CD4-positive, alpha-beta T cell treated with Interleukin-1 beta for 1 hour (primary cell): ENCODE results near the gene CLMN.
"Not testable (repeated sequence)": the region's sequence is repeated elsewhere in the genome, so short reads cannot be mapped to it uniquely, and the experiment has no call there.

Source experiments
- DNase-seq, 2 donors: peaks; one replicate each; pipeline ENCODE4 v3.0.0-alpha.2; 2020 to 2022

CLMN gene

DNA sequence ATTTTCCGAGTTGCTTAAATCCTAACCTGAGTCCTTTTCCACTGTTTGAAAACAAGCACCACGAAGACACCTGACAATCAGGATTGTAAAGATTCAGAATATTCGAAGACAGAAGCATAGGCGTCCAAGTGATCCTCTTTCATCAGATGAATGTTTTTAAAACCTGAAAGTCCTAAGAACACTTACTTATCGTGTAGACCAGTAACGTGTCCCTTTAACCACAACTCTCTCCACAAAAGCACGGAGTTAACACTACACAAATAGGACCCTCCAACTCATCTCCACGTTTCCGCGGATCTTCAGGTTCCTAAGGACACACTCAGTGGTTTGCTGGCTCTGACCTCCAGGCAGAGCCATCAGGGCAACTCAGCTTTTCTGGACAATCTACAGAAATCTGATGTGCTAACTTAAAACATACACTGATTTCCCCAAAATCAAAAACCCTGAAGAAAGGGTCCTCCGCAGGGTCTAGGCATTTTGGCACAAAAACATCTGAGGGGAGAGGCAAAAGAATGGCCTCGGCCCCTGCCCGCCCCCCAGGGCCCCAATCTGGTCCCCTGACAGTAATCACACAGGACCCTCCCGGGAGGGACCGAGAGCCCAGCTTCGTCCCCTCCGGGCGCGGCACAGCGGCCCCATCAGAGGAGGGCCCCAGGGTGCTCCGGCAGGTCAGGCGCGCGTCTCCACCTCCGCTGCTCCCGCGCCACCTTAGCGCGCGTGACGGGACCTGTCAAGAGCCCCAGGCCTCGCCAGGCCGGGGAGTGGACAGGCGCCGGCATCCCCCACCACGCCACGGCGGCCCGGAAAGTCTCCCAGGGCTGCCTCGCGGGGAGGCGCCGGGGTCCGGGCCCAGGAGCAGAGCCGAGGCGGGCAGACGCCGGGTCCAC, 163.3 kb downstream of the CLMN start:
- peak in 1 of 2 donors; percentile 25 for DNase-seq

DNA sequence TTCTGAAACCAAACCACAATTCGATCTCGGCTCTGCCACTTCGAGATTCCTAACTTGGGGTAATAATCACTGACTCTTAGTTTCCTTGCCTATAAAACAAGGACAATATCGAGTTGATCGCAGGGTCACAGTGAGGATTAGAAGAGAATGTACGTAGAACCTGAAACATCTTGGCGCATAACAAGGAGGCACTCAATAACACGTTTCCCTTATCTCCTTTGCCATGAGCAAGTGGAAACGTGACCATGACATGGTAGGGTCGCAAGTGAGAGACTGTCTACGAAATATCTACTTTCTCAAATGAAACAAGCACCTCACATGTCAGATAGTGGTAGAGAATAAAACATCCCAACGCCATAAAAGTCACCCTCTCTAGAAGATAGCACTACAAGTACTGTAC, 164.7 kb downstream of the CLMN start:
- no peak for DNase-seq

DNA sequence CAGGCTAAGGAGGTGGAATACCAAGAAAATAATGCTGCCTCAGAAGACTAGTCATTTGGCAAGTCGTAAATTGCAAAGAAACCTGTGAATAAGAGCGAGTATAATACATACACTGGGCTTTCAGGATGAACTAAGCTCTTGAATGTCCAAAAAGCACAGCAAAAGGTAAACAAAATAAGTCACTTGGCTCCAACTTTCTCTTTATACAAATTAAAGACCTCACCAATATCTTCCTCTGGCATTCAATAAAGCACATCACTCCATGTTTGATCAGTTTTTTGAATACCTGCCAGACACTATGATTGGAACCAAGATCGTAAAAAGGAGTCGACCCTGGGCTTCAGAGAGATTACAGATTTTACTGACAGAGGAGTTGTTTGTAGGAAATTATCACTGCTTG, 165.8 kb downstream of the CLMN start:
- DNase-seq = no peak

DNA sequence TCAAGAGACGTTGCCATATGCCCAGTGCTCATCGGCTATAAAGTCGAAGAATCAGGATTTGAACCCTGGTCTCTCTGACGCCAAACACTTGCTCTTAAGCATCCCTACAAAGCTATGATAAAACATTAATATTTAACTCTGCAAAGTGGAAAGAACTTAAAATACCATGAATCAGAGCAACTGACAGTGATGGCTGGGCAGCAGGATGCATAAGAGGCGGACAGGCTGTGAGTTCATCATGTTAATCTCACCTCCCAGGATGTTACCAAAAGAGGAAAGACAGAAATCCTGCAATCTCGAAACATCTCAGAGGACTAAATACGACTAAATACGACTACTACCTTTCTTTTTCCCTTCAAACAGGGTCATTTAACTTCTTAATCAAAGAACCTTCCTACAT, 168.1 kb downstream of the CLMN start:
- no peak for DNase-seq

DNA sequence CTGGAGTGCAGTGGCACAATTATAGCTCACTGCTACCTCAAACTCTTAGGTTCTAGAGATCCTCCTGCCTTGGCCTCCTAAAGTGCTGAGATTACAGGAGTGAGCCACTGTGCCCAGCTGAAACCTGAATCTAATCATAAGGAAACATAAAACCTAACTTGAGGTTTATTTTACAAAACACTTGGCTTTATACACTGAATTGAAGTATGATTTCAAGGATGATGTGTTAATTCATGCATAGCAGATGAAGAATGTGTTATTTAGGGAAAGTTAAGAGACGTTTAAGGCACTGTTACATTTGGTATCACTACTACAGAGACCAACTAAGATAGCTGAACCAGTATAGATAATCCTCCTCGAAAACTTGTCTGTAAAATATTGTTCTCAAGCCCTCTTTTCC, 168.8 kb downstream of the CLMN start:
- DNase-seq = no peak

DNA sequence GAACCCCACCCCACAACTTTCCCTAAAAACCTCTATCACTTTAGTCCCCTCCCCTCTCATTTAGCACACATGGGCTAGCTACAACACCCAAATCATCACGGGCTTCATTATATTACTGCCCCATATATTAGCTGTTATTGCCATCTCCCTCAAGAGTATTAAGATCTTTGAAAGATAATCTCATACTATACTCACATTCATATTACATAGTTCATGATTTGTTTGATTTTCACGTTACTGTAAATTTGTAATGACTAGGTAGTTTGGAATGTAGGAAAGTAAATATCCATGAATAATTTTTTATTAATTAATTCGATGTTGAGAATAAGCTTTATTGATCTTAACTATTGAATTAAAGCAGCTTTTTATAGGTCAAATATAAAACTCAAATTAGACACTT, 170.3 kb downstream of the CLMN start:
- DNase-seq = no peak

DNA sequence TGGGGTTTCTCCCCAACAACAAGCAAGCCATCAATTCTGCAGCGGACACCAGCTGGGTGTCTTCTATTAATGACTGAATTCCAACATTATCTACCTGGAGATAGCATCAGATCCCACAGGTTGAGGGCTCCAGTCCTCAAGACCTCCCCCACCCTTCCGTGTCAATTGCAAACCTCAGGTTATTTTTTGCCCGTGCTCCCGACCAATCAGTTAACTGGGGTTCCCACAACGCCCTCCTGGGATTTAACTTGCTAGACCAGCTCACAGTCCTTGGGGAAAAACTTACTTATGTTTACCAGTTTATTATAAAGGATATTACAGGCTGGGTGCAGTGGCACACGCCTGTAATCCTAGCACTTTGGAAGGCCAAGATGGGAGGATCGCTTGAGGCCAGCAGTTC, 172.1 kb downstream of the CLMN start:
- no peak for DNase-seq

DNA sequence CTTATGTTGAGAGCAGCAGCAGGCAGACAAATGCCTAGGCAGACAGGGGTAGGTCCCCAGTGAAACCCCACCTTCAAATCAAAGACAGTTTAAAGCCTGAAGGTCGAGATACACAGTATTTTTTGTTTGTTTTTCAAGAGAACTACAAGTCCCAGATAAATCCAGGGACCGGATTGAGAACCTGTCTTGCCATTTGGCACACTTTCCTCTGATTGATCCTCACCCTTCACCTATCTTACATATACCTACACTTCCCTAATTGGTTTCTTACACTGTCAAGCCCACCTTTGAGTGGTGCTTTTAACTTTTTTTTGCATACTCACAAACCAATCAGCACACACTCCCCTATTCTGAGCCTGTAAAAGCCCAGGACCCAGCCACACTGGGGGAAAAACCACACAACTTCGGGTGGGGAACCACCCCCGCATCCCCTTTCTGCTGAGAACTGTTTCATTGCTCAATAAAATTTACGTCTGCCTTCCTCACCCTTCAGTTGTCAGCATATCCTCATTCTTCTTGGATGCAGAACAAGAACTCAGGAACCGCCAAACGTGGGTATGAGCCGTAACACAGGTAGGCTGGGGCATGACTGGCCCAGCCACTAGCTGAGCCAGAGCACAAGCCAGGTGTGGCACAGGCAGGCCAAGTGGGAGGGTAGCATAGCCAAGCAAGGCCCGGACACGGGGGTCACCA, 173.5 kb downstream of the CLMN start:
- peak in 1 of 2 donors; percentile 6 for DNase-seq

DNA sequence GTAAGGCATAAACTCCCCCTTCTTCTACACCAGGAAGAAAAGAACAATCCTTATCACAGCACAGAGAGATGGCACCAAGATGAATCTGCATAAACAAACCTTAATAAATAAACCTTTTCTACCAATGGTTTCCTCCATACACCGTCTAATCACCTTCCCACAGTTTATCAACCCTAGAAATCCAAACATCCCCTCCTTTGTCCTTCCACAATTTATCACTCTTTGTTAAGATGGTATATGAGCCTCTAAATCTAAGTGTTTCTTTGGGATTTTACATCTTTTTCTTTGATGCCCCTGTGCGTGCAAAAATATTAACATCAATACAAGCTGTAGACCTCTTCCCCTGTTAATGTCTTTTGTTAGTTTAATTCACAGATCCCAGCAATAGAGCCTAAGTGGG, 174.9 kb downstream of the CLMN start:
- no peak for DNase-seq

DNA sequence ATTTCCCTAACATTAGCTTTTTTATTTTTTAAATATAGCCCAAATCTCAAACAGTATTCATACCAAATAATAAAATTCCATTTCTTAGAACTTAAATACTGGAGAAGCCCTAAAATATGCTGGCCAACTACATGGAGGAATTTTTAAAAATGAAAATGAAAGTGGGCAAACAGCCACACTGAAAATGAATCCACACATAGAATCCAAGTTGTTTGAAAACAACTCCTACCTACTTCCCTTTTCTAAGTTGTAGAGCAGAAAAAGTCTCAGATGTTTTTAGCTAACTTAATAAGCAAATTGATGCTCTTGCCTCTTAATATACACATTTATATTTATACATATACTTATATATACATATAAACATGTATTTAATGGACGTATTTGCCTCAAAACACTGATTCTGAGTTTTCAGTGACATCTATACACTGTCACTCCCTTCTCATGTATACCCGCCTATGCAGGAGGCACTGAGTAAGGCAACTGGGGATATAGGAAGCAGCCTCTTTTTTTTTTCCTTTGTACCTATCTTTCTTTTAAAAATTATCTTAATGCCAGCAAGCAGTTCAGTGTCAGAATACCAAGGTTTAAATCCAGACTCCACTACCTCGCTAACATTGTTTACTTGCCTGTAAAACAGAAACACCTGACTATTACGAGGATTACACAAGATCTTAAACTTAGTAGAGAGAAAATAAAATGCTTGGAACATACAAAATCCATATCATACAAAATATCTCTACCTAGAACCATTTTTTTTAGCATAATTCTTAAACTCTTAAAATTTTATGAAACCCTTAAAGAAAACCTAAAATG, 175.7 kb downstream of the CLMN start:
- no peak for DNase-seq

DNA sequence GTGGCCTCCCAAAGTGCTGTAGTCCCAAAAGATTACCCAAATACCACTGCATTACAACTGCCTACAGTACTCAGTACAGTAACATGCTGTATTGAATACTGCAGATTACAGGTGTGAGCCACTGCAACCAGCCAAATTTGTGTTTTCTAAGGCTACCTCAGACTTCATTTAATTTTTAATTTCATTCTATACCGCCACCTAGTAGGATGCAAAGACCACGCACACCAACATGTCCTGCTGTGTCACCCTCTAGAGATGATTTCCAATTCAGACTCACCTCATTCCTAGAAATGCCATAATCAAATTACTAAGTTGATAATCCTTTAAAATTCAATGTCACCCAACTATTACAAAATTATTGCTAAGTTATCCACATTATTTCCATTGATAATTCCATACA, 177.5 kb downstream of the CLMN start:
- no peak for DNase-seq

DNA sequence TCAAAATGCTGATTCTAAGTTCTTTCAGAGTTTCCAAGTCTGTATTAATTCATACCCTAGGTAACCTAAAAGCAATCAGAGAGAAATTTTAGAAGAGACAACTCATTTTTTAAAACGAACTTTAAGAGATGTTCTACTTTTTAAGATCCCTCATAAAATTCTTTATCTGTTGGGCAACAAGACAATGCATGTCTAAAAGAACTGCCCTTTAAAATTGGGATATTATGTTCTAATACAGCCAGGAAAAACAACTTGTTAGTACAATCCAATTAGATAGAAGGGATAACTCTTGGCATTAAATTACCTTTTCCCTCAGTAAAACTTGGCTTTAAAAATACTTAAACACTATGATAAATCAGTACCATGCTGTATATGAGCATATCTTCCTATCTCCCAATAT, 178.0 kb downstream of the CLMN start:
- DNase-seq = no peak

DNA sequence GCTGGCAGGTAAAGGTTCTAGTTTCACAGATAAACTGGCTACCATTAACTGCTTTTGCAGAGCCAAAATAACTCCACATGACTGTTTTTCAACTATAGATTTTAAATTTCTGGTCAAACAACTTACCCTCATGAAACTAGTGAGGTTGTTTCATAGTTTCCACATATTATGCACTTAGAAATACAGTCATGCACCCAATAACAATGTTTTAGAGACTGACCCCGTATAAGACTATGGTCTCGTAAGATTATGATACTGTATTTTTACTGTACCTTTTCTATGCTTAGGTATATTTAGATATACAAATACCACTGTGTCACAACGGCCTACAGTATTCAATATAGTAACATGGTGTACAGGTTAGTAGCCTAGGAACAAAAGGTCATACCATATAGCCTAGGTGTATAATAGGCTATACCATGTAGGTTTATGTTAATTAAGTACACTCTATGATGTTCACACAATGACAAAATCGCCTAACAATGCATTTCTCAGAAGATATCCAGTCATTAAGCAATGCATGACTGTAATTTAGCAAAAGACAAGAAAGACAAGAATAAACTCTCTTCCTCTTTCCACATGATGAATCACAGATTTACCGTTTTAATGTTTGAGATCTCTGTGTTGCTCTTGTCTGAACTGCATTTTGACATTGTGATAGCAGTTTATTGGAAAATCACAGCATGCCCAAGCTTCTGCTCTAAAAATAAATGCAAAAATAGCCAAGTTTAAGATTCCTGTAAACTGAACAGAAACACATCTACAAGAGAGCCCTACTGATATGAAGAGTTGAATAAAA, 179.4 kb downstream of the CLMN start:
- no peak for DNase-seq

DNA sequence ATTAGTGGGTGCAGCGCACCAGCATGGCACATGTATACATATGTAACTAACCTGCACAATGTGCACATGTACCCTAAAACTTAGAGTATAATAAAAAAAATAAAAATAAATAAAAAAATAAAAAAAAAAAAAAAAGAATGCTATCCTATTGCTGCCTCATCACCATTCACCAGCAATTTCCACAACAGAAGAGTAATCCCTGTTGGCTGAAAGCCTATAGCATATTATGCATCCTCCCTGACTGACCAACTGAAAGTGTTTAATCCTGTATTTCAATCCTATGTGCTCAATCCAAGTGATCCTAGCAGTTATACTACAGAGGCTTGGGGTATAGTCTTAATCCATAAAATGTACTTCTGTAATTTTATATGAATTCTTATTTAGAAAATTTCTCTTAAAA, 180.8 kb downstream of the CLMN start:
- DNase-seq = no peak

DNA sequence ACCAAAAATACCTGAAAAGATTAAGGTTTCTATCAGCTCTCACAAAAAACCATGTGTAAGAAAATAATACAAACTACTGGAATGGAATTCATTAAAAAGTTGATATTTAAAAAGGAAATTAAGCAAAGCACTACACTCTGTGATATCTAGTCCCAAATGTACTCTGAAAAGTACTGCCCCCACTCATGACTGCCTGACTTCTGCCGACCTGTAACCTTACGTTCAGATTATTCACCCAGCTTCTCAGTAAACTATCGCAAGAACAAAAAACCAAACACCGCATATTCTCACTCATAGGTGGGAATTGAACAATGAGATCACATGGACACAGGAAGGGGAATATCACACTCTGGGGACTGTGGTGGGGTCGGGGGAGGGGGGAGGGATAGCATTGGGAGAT, 181.3 kb downstream of the CLMN start:
- DNase-seq = not testable (repeated sequence)

DNA sequence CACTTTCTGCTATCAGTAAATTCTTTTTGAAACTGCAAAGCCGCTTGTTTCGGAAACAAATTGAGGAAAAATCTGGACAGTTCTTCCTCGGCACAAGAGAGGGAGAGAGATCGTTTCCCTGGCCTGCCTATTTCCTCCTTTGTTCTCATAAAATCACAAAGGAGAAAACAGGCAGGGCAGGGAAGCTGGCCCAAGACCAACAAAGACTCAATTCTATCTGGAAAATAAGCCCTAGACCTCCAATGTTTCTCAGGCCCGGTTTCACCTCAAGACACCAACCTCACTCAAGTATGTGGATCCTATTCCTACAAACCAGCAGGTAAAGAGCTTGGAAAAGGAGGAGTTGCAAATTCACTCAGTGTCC, 181.9 kb downstream of the CLMN start:
- no peak for DNase-seq

DNA sequence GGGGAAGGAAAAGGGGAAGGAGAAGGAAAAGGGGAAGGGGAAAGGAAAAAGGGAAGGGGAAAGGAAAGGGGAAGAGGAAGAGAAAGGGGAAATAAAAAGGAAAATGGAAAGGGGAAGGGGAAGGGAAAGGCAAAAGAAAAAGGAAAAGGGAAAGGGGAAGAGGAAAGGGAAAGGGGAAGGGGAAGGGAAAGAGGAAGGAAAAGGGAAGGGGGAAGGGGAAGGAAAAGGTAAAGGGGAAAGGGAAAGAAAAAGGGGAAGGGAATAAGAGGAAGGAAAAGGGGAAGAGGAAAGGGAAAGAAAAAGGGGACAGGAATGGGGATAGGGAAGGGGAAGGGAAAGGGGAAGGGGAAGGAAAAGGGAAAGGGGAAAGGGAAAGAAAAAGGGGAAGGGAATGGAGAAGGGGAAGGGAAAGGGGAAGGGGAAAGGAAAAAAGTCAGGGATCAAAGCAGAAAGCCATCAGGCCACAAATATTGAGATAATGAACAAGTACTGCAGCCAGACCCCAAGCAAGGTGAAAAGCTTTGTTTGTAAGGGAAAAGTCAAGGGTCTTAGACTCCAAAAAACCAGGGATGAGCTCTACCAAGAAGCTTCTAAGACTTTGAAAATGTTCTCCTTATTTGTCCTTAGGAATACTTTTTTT, 182.4 kb downstream of the CLMN start:
- no peak for DNase-seq

DNA sequence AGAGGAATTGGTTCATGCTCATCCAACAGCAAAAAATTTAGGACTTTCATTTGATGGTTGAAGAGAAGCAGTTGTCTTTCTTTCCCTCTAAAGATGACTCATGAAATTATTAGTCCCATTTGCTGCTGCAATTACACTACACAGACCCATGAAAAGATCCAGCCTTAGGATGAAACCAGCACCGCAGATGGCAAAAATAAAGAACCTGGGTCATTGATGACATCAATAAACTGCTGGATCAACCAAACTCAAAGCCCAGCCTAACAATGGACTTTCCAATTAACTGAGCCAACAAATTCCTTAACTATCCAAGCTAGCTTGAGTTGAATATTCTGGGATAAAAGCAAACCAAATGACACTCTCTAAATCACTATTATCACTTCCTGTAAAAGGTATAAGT, 183.1 kb downstream of the CLMN start:
- no peak for DNase-seq

DNA sequence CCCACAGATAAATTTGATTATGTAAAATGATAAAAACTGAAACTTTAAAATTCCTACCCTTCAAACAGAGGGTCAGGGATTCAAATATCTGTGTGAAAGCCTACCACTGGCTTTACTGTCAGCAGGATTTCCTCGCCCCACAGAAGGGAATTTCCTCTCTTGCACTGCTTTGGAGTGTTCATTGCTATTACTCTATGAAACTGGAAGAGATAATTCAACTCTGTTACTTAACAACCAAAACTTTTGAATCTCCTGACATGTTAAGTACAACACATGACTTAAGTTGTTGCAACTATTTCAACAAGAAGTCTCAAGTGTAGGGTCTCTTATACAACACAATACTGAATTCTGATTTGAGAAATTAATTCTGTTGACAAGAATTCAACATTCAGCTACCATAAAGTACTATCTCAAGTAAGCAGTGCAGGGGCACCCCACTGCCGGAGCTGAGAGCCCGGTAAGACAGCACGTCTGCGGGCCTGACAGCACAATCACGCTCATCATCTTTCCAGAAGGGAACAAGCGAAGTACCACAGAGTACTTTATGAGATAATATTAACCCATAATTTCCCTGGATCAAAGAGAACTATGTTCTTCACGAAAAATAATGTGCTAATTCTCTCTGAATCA, 185.3 kb downstream of the CLMN start:
- DNase-seq = no peak

DNA sequence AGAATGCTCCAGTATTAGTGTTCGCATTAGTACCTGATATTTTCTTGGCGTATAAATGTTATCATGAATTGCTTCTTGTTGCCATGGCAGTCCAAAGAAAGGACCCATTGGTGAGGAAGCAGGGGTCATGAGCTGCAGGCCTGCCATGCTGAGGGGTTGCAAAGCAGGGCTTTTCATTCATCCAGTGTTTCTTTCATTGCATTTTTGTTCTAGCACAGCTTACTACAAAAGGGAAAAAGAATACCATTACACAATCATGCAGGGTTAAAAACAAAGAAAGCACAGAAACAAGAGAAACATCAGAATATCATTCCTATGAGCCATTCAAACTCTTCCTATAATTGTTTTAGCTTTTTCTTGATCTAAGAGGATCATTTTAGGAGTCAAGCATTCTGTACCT, 186.4 kb downstream of the CLMN start:
- DNase-seq = no peak

DNA sequence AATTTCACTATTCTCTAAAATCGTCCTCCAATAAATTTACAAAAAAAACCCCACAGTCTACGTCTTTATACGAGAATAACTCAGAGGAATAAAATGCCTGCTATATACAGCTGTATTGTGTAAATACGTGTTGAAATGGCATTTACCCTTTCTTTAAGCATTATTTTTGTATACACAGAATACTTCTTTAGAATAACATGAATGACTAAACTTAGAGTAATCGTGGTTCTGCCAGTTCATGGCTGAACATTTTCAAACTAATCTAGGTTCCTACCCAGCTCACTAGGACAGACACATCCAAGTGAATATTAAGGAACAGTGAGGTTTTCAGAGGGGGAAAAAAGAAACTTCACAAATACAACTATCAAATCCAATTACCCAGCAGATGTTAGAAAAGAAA, 186.9 kb downstream of the CLMN start:
- no peak for DNase-seq
